Transverse colon (tissue), 4 donors: ENCODE data around the gene NLRC5.

Experiments
- EP300 ChIP-seq: sonication (generic); formaldehyde crosslinking; IDR thresholded peaks from one replicate; pipeline ENCODE4 v1.6.1; 2017; ENCODE audit warnings: antibody characterized with exemption, low read depth
- POLR2A ChIP-seq: fragments of 450-650 bp; IDR thresholded peaks from one replicate; pipeline ENCODE4 v1.6.1; 2016; ENCODE audit warnings: antibody characterized with exemption, mild to moderate bottlenecking, moderate library complexity
- POLR2AphosphoS5 ChIP-seq, 3 donors: sonication (generic); formaldehyde crosslinking; IDR thresholded peaks; one replicate each; pipeline ENCODE4 v1.6.1; 2016; ENCODE audit warnings: antibody characterized with exemption in 3 of 3
- TF ChIP-seq, protein P1 (sequence below), 5 experiments: fragments of 200-600 bp in 3 of 5; fragments of 450-650 bp in 2 of 5; sonication (generic) in 3 of 5; IDR thresholded peaks; 1 replicate in 2 of 5; 2 replicates in 3 of 5; pipeline ENCODE4 v1.5.1; 2016 to 2017; ENCODE audit warnings: antibody characterized with exemption in 5 of 5, inconsistent platforms in 3 of 5, mild to moderate bottlenecking in 2 of 5, moderate library complexity in 1 of 5

DNA sequence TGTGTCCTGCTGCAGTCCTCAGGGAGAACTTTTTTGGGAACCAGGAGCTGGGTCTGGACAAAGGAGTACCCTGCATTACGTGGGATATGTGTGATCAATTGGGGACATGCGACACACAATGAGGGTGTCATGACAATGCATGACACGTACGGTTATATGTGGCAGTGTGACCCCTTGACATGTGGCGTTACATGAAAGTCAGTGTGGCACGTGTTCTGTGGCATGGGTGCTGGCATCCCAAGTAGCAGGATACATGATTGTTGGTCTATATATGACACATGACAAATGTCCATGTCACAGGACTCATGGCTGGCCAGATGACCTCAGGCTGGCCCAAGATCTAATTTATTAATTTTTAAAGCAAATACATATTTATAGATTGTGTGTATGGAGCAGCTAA, 93.3 kb downstream of the NLRC5 start:
- TF ChIP-seq, protein P1, sequence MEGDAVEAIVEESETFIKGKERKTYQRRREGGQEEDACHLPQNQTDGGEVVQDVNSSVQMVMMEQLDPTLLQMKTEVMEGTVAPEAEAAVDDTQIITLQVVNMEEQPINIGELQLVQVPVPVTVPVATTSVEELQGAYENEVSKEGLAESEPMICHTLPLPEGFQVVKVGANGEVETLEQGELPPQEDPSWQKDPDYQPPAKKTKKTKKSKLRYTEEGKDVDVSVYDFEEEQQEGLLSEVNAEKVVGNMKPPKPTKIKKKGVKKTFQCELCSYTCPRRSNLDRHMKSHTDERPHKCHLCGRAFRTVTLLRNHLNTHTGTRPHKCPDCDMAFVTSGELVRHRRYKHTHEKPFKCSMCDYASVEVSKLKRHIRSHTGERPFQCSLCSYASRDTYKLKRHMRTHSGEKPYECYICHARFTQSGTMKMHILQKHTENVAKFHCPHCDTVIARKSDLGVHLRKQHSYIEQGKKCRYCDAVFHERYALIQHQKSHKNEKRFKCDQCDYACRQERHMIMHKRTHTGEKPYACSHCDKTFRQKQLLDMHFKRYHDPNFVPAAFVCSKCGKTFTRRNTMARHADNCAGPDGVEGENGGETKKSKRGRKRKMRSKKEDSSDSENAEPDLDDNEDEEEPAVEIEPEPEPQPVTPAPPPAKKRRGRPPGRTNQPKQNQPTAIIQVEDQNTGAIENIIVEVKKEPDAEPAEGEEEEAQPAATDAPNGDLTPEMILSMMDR (IDR thresholded peaks at IDR 0.05), result no peak
- TF ChIP-seq POLR2AphosphoS5 (IDR thresholded peaks at IDR 0.05), result no peak
- TF ChIP-seq EP300, result no peak
- TF ChIP-seq POLR2A, result no peak
